ENCODE data around the gene CYYR1.

CYYR1 gene

DNA sequence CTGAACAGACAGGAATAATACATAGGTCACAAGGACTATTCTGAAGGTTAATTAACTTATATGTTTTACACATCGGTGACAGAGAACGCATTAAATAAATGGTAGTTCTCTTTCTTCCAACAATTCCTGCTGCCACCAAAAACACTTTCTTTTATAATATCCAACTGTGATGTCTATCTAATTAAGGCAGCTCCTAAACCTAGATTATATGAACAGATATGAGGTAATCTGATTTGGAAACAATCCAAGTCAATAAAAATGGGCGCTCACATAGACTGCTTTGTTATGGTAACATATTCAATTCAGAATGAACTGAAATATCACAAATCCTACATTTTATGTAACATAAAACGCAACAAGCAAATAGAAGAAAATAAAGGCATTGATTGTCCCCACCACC lies 16.0 kb downstream of the CYYR1 start:
- DNase-seq: no peak
- in situ Hi-C loops (cut with HindIII; ENCODE audit: low pct_ligation_motif_present, low pct_unique_long_range_greater_than_20kb, low sequenced_read_pairs): no loop called here

DNA sequence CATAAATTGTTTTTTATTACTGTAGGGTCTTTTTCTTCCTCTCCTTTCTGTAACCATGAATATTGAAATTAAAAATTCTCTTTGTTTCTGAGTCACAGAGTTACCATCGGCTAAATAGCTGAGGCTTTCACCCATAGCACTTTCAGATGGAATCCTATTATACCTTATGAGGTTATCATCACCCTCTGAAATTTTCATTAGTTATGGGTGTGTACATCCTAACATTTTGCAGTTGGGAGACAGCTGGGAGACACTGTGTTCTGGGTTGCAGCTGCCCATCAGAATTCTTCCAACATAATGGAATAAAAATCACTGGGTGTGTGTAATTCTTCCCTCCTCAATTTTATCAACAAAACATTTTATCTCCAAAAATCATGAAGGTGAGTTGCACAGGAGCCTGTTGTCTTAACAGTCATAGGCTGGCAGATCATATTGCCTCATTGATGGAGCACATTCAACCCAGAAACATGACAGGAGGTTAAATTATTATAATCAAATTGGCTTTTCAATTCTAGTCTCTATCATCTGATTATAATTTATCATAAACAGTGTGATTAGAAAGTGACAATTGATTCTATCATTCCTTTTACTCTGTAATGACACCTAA lies 17.4 kb downstream of the CYYR1 start:
- in situ Hi-C loops (cut with HindIII; ENCODE audit: low pct_ligation_motif_present, low pct_unique_long_range_greater_than_20kb, low sequenced_read_pairs): no loop called here
- no peak for DNase-seq

DNA sequence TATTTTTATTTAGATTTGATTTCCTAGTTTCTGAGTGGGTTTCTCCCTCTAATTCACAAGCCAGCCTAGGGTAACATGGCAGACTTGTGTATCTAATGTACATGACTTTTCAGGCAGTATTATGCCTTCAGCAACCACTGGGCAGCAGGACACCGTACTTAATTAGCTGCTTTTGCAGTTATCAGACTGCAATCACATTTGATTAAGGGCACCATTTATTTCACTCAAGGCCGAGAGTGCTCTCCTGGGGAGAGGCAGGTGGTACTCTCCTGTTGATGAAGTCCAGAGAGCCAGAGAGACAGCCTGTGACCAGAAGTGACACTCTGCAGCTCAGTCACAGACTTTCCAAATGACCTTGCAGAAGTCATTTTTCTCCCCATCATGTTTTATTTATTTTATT lies 18.7 kb downstream of the CYYR1 start:
- DNase-seq: no peak
- in situ Hi-C loops (cut with HindIII; ENCODE audit: low pct_ligation_motif_present, low pct_unique_long_range_greater_than_20kb, low sequenced_read_pairs): no loop called here

DNA sequence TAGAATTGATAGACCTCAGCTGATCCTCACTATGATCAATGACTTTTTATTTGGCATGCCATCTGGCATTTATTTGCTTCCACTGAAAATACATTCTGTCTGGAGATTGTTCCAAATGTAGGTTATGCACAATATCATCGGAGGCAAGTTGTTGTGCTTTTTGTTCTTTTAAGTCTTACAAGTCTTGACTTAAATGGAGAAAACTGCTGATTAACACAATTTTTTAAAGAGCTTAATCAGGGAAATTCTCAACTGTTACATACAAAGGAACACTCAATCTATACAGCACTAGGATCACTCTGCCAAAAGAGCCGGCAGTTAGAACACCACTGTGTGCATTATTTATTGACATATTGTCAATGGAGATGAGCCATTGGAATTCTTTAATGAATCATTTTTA lies 19.2 kb downstream of the CYYR1 start:
- in situ Hi-C loops (cut with HindIII; ENCODE audit: low pct_ligation_motif_present, low pct_unique_long_range_greater_than_20kb, low sequenced_read_pairs): no loop called here
- no peak for DNase-seq

DNA sequence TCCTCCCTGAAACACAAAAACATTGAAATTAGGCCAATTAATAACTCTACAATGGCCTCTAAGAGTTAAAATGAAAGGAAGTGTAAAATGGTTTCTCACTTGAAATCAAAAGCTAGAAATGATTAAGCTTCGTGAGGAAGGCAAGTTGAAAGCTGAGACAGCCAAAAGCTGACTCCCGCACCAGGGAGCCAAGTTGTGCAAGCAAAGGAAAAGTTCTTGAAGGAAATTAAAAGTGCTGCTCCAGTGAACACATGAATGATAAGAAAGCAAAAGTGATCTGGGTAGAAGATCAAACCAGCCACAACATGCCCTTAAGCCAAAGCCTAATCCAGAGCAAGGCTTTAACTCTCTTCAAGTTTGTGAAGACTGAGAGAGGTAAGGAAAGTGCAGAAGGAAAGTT lies 22.8 kb downstream of the CYYR1 start:
- in situ Hi-C loops (cut with HindIII; ENCODE audit: low pct_ligation_motif_present, low pct_unique_long_range_greater_than_20kb, low sequenced_read_pairs): no loop called here
- no peak for DNase-seq

DNA sequence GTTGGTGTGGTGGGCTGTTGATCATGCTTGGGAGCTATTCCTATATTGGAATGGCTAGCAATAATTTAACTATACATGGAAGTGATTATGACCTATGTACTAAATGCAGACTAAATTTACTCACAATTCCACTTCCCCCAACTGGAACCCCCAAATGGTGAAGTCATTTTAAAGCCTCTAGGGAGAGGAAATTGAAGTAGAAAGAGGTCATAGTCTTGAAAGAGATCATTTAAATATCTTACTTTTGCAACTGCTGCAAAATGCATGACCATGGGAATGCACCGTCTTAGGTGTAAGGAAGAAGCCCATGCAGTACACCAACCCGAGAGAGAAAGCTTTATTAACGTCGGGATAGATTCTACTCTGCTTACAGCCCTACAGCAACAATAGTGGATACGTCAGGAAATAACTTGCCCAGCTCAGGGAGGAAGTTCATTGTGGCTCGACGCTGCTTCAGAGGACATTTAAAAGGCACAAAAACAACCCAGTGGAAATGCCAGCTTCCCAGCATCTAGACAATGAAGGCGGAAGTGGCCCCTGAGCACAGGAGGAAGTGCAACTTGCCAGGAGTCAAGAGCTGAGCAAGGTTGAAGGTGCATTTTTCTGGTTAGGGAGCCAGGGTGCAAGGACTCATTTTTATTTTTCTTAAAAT lies 26.5 kb downstream of the CYYR1 start:
- in situ Hi-C loops (cut with HindIII; ENCODE audit: low pct_ligation_motif_present, low pct_unique_long_range_greater_than_20kb, low sequenced_read_pairs): no loop called here
- DNase-seq: no peak

DNA sequence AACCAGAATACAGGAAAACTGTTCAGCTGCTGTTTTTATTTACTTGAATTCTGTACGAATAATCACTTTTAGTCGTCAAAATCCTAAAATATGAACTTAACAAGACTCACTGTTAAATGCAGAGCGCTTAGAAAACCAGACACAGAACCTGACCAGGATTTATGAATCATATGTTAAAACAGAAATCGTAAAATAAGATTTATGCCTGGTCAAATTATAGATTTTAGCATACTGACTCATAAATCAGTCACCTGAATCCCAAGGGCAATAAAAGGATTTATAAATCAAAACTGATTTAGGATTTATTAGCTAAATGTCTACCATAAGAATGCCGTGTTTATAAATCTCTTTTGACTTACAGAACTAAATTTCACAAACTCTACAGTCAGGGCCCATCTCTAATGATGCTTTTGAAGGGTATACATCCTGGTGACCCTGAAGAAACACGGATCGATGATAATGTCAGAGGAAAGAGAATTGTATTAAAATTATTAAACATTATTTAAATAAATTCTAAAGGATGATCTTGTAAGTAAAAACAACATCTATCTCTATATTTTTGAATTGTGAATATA lies 28.8 kb downstream of the CYYR1 start:
- in situ Hi-C loops (cut with HindIII; ENCODE audit: low pct_ligation_motif_present, low pct_unique_long_range_greater_than_20kb, low sequenced_read_pairs): no loop called here
- DNase-seq: no peak

DNA sequence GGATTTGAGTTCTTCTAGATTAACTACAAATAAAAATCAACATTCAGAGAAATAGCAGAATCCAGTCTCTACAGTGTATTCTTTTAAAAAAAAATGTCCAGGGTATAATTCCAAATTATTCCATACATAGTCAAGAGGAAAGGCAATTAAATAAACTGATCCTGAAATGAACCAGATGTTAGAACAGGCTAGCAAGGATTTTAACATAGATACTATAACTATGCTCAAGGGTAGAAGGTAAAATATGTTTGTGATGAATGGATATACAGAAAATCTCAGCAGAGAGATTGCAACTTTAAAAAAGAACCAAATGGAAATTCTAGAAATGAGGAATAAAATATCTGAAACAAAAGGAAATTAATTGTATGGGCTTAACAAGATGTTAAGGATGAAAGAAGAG lies 32.4 kb downstream of the CYYR1 start:
- in situ Hi-C loops (cut with HindIII; ENCODE audit: low pct_ligation_motif_present, low pct_unique_long_range_greater_than_20kb, low sequenced_read_pairs): no loop called here
- DNase-seq: no peak

DNA sequence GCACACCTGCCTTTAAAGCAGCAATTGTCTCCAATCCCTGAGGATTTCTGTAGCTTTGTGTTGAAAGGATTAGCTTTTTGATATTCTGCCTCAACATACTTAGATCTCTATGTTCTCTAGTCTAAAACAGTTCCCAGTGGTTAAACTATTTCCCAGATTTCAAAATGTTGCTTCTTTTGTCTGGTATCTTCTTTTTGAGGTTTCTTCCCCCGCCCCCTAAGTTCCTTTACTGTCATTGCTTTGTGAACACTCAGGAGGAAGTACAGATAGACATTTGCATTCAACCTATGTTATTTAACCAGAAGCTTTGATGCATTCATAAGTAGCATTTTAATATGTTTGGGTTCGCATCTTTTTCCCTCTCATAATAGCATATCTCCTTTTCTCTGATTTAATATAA lies 33.5 kb downstream of the CYYR1 start:
- DNase-seq: no peak
- in situ Hi-C loops (cut with HindIII; ENCODE audit: low pct_ligation_motif_present, low pct_unique_long_range_greater_than_20kb, low sequenced_read_pairs): no loop called here

DNA sequence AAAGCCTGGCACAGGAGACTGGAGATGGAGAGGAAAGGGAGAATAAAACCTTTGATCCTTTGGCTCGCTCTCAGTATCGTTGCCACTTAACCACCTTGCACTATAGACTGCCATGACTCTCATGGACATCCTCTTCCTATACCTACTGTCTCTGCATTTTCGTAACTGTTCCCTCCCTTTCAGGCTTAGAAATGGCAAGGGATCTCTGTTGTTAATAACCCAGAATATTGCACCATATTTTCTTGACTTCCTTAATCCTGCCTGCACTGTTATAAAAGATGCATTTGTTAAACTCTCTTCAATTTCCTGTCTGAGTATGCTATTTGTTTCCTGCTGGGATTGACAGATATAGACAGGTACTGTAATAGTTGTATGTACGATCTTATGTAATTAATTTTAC lies 38.6 kb downstream of the CYYR1 start:
- DNase-seq: no peak
- in situ Hi-C loops (cut with HindIII; ENCODE audit: low pct_ligation_motif_present, low pct_unique_long_range_greater_than_20kb, low sequenced_read_pairs): no loop called here

DNA sequence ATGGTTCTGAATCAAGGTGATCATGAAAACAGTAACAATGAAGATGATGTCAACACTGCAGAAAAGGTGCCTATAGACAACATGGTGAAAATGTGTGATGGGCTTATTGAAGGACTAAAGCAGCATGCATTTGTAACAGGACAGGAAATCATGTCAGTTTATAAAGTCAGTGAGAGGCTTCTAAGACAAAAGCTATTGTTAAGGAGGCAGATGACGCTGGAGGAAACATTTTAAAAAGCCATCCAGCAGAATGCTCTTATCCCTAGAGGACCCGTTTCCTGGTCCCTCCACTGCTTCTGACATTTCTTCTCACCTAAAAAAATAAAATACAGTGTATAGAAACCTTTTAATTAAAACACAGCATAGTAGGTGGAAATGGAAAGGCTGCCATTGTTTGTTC lies 40.9 kb downstream of the CYYR1 start:
- DNase-seq: no peak
- in situ Hi-C loops (cut with HindIII; ENCODE audit: low pct_ligation_motif_present, low pct_unique_long_range_greater_than_20kb, low sequenced_read_pairs): no loop called here

DNA sequence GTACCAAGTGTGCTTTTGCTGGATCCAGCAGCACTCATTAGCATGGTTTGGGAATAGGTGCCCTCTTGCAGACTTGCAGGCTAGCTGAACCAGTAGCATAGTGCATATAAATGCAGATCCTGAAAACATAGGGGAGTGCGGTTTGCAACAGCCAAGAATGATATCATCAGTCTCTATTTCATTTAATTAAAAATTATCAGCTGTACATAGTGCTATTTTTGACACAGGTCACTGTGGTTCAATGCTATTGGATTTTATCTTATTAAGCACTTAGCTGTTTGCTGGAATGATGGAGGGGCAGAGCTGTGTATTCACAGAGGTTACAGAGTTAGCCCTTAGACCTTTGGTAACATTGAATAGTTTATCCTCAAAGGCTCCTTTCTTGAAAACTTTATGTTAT lies 43.6 kb downstream of the CYYR1 start:
- no peak for DNase-seq
- in situ Hi-C loops (cut with HindIII; ENCODE audit: low pct_ligation_motif_present, low pct_unique_long_range_greater_than_20kb, low sequenced_read_pairs): no loop called here

DNA sequence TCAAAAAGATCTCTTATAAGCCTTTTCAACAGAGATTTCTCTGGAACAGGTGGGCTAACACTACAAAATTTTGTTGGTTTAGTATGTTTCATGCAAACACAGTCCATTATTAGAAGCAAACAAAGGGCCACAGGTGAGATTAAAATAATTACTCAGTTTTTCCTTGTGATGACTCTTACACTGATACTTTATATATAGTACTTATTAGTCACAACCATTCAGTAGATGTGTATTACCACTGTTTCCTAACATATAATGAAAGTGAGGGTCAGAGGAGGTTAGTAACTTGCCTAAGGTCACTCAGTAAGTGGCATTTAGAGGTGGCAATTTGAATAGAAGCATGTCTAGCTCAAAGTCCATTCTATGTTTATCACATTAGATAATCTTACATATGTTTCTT lies 44.2 kb downstream of the CYYR1 start:
- in situ Hi-C loops (cut with HindIII; ENCODE audit: low pct_ligation_motif_present, low pct_unique_long_range_greater_than_20kb, low sequenced_read_pairs): no loop called here
- DNase-seq: no peak

DNA sequence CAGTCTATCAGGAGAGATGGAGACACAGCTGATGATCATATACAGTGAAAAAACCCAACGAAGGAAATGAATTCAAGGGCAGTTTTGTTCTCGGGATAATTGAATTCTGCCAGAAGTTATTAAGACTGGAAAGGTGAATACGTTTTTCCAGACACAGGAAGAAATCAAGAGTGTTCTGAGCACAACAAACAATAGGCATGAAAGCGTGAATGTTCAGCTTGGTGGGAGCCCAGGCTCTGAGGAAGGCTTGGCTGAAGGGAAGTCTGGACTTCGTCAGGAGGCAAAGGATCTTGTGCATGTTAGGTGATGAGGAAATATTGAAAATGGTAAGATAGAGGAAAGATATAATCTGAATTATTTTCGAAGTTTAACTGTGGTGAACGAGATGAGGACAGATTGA lies 50.4 kb downstream of the CYYR1 start:
- in situ Hi-C loops (cut with HindIII; ENCODE audit: low pct_ligation_motif_present, low pct_unique_long_range_greater_than_20kb, low sequenced_read_pairs): no loop called here
- no peak for DNase-seq

DNA sequence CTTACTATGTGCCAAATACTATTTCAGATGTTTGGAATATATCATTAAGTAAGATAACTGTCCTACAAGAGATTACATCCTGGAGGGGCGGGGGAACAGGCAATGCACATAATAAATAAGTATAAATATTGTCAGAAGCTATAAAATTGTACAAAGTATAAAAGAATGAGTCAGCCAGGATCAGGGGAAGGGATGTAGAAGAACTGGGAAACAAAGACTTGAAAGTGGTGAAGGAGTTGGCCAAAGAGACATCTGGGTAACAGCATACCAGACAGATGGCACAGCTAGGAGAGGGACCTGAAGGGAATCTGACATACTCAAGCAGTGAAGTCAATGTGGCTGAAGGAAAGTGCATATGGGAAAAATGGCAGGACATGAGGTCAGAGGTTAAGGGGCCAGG lies 53.9 kb downstream of the CYYR1 start:
- in situ Hi-C loops (cut with HindIII; ENCODE audit: low pct_ligation_motif_present, low pct_unique_long_range_greater_than_20kb, low sequenced_read_pairs): no loop called here
- DNase-seq: no peak

DNA sequence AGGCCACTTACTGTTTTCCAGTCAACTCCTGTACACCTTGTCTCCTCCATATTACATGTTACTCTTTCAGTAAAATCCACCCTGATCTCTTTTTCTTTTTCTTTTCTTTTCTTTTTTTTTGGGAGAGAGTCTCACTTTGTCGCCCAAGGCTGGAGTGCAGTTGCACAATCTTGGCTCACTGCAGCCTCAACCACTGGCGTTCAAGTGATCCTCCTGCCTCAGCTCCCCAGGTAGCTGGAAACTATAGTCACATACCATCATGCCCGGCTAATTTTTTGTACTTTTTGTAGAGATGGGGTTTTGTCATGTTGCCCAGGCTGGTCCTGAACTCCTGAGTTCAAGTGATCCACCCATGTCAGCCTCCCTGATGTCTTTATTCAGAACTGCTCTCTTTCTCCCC lies 57.8 kb downstream of the CYYR1 start:
- no peak for DNase-seq
- in situ Hi-C loops (cut with HindIII; ENCODE audit: low pct_ligation_motif_present, low pct_unique_long_range_greater_than_20kb, low sequenced_read_pairs): no loop called here

DNA sequence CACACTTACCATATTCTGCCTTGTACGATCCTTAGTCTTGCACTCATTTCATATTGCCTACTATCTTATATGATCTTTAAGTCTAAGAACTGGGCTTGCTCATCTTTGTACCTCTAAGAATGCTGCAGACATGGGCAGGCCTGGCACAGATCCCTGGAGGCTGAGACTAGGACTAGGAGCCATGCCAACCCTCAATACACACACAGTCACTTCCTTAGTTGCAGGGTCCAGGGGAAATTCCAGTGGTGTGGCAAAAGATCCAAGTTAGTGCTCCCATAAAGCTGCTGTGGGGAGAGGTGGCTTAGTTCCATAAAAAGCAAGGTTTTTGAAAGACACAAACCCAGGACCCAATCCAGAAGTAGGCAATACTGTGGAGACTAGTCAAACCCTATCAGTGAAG lies 59.9 kb downstream of the CYYR1 start:
- DNase-seq: no peak
- in situ Hi-C loops (cut with HindIII; ENCODE audit: low pct_ligation_motif_present, low pct_unique_long_range_greater_than_20kb, low sequenced_read_pairs): no loop called here

DNA sequence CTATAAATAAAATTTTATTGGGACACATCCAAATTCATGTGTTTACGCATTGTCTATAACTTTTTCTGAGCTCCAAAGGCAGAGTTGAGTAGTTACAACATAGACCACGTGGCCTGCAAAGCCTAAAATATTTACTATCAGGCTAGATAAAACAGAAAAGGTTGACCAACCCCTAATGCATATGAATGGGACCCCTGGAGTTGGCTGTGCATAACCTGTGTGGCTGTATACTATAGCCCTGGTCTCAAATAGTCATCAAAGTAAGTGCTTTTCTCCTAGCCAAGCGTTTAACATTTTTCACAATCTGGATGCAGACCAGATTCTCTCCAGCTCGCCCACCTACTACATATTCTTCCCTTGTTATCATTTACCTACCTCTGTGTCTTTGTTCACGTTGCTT lies 60.4 kb downstream of the CYYR1 start:
- DNase-seq: no peak
- in situ Hi-C loops (cut with HindIII; ENCODE audit: low pct_ligation_motif_present, low pct_unique_long_range_greater_than_20kb, low sequenced_read_pairs): no loop called here

DNA sequence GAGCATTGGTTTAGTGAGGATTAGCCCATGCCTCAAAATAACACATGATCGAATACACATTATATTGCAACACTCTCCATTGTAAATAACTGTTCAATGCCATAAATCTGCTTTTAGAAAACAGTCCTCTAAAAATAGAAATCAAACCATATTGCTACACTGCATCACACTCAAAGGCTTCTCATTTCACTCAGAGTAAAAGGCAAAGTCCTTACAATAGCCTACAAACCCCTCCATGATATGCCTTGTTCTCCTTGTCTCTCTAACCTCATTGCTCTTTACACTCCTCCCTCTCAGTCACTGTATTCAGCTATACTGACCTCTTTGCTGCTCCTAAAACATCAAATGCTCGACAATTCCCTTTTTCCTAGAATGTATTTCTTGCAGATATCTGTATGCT lies 64.2 kb downstream of the CYYR1 start:
- in situ Hi-C loops (cut with HindIII; ENCODE audit: low pct_ligation_motif_present, low pct_unique_long_range_greater_than_20kb, low sequenced_read_pairs): no loop called here
- DNase-seq: no peak

DNA sequence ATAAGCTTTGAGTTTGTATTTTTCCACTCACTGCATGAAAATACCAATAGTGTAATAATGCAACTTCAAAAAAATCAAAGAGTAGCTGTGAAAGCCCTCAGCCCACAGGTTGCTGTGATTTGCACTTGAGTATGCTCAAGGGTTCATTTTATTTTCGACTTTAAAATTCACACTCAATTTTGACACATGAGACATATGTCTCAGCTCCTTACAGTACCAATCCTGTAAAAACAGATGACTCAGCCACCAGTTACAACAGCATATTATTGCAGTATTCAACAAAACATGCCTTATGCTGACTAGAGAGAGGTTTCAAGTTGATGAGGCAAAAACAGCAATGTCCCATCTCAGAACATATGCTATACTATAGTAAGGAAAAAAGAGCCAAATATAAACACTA lies 66.1 kb downstream of the CYYR1 start:
- DNase-seq: no peak
- in situ Hi-C loops (cut with HindIII; ENCODE audit: low pct_ligation_motif_present, low pct_unique_long_range_greater_than_20kb, low sequenced_read_pairs): no loop called here
